HG02973 (cell line): ENCODE measurements around the gene AHCYL1.
A peak's percentile ranks its signal among the peaks of the same experiment; 100 is the strongest.

Source experiments
- ATAC-seq: cut with Tn5 transposase; IDR thresholded peaks from one replicate; pipeline ENCODE4 v1.9.1; 2021; ENCODE audit warnings: moderate library complexity; ENCODE audit not compliant: unreplicated experiment

Gene AHCYL1

GRCh38 chr1:110059133-110059863 lies 74.7 kb downstream of the AHCYL1 start:
- no peak for ATAC-seq

GRCh38 chr1:110060034-110060661 lies 75.6 kb downstream of the AHCYL1 start:
- peak; percentile 54 for ATAC-seq

- ATAC-seq = no peak
Measured at GRCh38 chr1:110060662-110061060, 76.1 kb downstream of the AHCYL1 start.

GRCh38 chr1:110061341-110061740 lies 76.8 kb downstream of the AHCYL1 start:
- ATAC-seq = no peak

- ATAC-seq = no peak
Measured at GRCh38 chr1:110062612-110063011, 78.0 kb downstream of the AHCYL1 start.

GRCh38 chr1:110063781-110064180 lies 79.2 kb downstream of the AHCYL1 start:
- no peak for ATAC-seq

- ATAC-seq = no peak
Measured at GRCh38 chr1:110064576-110065337, 80.2 kb downstream of the AHCYL1 start.

- no peak for ATAC-seq
Measured at GRCh38 chr1:110065841-110066240, 81.3 kb downstream of the AHCYL1 start.

GRCh38 chr1:110067479-110067892 lies 82.9 kb downstream of the AHCYL1 start:
- no peak for ATAC-seq

GRCh38 chr1:110067893-110068645 lies 83.5 kb downstream of the AHCYL1 start:
- ATAC-seq = no peak

- ATAC-seq = no peak
Measured at GRCh38 chr1:110068646-110069403, 84.3 kb downstream of the AHCYL1 start.

GRCh38 chr1:110069404-110070281 lies 85.1 kb downstream of the AHCYL1 start:
- ATAC-seq = no peak

GRCh38 chr1:110070282-110070669 lies 85.7 kb downstream of the AHCYL1 start:
- no peak for ATAC-seq

GRCh38 chr1:110070671-110071242 lies 86.2 kb downstream of the AHCYL1 start, which contains the start of gene ALX3:
TSS of gene ALX3 (minus strand) at chr1:110070672. CDS start at chr1:110070612, 60 bp downstream.
- no peak for ATAC-seq
